Loucy (cell line): Measurements from ENCODE around the gene SLAMF6.
"Not testable (repeated sequence)": the region's sequence is repeated elsewhere in the genome, so short reads cannot be mapped to it uniquely, and the experiment has no call there.

Experiments used
- EZH2phosphoT487 ChIP-seq: fragments of 200-600 bp; IDR thresholded peaks from 2 replicates; pipeline ENCODE4 v1.6.1; 2018; ENCODE audit warnings: antibody characterized with exemption, mild to moderate bottlenecking, moderate library complexity, borderline replicate concordance
- TF ChIP-seq, protein P1 (sequence below): fragments of 200-600 bp; sonication (generic); conservative IDR thresholded peaks from 2 replicates; pipeline ENCODE4 v1.5.1; 2014; ENCODE audit warnings: mild to moderate bottlenecking, antibody characterized with exemption, low read length

DNA sequence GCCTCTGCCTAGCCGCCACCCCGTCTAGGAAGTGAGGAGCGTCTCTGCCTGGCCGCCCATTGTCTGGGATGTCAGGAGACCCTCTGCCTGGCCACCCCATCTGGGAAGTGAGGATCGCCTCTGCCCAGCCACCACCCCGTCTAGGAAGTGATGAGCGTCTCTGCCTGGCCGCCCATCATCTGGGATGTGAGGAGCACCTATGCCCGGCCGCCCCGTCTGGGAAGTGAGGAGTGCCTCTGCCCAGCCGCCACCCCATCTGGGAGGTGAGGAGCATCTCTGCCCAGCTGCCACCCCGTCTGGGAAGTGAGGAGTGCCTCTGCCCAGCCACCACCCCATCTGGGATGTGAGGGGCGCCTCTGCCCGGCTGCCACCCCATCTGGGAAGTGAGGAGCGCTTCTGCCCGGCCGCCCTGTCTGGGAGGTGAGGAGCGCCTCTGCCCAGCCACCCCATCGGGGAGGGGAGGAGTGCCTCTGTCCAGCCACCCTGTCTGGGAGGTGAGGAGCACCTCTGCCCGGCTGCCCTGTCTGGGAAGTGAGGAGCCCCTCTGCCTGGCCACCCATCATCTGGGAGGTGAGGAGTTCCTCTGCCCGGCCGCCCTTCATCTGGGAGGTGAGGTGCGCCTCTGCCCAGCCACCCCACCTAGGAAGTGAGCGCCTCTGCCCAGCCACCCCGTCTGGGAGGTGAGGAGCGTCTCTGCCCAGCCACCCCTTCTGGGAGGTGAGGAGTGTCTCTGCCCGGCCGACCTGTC lies 8.9 kb upstream of the SLAMF6 start:
- TF ChIP-seq, protein P1, sequence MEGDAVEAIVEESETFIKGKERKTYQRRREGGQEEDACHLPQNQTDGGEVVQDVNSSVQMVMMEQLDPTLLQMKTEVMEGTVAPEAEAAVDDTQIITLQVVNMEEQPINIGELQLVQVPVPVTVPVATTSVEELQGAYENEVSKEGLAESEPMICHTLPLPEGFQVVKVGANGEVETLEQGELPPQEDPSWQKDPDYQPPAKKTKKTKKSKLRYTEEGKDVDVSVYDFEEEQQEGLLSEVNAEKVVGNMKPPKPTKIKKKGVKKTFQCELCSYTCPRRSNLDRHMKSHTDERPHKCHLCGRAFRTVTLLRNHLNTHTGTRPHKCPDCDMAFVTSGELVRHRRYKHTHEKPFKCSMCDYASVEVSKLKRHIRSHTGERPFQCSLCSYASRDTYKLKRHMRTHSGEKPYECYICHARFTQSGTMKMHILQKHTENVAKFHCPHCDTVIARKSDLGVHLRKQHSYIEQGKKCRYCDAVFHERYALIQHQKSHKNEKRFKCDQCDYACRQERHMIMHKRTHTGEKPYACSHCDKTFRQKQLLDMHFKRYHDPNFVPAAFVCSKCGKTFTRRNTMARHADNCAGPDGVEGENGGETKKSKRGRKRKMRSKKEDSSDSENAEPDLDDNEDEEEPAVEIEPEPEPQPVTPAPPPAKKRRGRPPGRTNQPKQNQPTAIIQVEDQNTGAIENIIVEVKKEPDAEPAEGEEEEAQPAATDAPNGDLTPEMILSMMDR, result not testable (repeated sequence)
- TF ChIP-seq EZH2phosphoT487, result not testable (repeated sequence)
